HG03095 (cell line): ENCODE data around the gene SORBS2.

Source experiments
- ATAC-seq: cut with Tn5 transposase; IDR thresholded peaks from one replicate; pipeline ENCODE4 v1.9.1; 2021; ENCODE audit warnings: moderate library complexity; ENCODE audit not compliant: unreplicated experiment

The SORBS2 gene

GRCh38 chr4:185774845-185775680, 36.9 kb downstream of the SORBS2 start:
- ATAC-seq: no peak

DNA sequence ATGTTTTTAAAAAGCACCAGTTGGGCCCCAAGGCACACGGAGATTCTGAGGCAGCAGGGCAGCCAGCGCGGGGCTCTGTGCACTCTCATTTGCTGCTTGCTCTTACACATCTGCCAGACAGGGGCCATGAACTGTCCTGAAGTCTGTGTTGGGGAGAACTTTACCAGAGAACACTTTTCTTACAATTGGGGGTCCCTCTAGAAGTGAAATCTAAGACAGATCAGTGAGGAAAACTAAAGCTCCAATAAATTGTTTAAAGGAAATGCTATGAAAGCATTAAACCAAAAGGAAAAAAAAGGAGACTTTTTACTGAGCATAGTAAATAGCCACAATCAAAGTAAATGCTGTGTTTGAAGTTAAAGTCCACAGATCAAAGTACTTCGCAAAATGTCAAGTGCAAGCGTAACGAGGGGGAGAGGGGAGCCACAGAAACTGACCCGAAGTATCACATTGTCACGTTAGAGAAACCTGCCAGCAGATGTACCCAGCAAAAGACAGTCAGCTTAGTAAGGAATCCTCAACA, 37.8 kb downstream of the SORBS2 start:
- ATAC-seq: no peak

GRCh38 chr4:185773419-185773818, 38.6 kb downstream of the SORBS2 start:
- ATAC-seq: no peak

DNA sequence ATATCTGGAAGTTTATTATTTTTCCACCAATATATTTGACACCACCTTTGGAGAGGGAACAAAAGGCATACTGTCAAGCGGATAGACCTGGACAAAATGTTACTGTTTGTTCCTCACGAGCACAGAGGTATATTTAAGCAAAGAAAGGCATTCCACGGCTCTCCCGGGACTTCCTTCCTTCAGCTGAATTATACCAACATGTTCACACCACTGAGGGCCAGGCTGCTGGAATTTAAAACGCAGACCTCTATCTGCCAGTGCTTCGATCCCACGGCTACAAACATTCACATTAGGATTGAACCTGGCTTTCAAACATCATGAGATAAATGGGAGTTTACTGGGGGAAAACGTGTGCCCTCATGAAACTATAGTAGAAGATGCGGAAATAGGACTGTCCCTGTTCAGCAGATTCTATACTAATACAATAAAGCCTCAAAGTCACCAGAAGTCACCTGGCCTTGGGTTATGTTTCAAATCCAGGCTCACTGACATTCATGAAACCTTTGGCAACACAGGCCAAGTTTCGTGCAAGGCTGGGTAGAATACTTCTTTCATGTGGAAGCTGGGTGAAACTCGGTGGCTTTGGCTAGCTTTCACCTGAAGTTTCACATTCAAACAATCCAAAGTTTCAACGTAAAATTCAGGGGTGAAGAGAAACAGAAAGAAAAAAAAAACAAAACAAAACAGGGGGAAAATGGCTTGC, 39.5 kb downstream of the SORBS2 start:
- ATAC-seq: no peak

DNA sequence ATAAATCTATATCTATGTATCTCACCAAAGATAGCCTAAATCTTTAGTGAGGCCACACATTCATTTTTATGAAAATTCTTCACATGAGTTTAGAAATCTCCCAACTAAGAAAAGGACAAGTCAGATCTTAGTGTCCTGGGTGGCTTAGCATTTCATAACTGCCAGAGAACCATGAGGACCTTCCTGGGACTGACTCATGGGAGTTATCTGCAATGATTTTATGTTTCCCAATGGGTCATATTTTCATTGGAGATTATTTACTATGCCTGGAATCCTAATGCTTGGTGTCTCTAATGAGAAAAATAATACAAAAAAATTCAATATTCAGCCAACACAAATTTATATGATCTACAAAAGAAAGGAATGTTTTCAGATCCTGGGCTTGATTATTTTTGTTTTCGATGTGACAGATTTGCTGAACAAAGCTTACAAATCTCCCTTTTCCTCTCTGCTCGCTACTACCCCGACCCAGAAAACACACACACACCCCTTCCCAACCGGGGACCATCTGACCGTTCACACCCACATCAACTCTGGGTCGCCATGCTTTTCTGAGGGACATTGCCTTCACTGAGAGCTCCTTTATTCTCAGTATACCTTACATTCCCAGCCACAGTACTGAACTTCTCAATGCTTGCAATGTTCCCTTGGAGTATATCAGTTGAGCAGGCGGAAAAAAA, 40.1 kb downstream of the SORBS2 start:
- ATAC-seq: no peak

DNA sequence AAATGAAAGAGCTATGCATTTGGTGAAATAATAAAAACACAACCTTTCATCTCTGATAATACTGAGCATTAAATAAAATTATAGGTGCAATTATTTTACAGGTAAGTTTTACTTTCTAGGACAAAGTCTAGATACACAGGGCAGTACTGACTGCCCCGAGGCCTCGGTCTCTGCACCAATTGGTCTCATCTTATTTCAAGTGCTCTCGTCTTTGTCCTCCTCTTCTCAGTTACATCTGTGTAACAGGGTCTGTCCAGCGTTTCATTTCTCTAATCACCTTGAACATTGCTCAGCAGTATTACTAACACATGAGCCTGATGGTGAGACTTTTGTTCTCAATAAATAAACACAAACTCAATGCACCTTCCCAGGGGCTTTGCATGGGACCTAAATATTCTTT, 44.5 kb downstream of the SORBS2 start:
- ATAC-seq: no peak

- no peak for ATAC-seq
Measured at GRCh38 chr4:185764876-185765275, 47.1 kb downstream of the SORBS2 start.

GRCh38 chr4:185761352-185762235, 50.4 kb downstream of the SORBS2 start:
- ATAC-seq: no peak

DNA sequence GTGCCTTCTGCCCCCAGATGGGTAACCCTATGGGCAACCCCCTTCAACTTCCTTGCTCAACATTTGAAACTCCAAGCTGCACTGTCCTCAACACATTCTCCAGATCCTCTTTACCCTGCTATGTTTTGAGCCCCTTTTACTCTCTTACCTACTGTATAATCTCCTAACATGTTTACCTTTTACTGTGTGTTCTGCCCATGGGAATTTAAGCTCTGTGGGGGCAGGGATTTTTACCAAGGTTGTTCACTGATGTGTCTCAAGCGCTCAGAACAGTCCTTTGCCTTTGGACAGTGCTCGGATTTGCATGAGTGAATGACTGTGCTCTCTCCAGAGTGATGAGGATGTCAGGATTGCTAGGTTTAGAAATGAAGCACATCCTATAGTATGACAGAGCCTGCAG, 53.2 kb downstream of the SORBS2 start:
- no peak for ATAC-seq

DNA sequence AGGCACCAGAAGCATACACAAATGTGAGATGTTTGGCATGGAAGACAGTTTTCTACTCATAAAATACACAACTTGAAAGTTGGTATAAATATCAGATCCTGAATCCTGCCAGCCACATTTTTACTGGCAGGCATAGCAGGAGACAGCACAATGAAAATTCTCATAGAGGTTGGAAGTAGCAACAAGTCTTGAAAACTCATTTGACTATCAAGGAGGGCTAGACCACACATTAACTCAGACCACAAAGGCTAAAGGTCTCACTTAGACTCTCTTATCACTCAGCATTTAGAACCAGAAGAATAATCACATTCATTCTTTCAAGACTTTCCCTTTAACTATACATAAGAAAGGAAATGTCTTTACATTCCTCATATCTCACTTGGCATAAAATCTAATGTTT, 56.5 kb downstream of the SORBS2 start:
- no peak for ATAC-seq

DNA sequence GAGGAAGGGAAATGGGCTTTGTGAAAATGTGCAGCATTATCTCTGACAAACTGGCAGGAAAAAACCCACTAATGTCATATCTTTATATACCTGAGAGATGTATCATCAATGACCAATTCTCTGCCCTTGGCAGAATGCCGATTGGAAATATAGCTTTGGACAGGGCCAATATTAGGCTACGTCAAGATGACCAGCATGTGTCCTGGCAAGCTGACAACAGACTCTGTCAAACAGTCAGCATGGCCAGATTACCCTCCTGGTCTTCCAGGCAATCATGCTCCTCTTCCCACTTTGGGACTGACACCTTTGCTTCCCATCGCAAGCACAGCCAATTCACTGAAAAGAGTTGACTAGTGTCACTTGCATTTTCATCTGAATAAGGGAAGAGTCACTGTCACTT, 57.0 kb downstream of the SORBS2 start:
- no peak for ATAC-seq

DNA sequence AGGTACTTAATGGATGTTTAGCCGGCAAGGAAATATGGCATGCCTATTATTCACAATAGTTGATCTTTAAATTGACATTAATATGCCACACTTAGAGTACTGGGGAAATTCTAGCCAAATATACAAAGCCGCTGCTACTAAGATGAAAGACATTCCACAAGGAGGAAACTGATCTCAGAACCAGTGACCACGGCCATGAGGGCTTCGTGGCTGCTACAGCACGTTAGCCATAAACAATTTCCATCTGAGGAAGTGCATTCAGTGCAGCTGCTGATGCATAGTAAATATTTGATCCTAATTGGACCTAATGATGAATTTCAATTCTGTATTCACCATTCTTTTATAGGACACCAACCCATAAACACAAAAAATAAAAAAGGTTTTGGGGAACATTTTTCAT, 59.1 kb downstream of the SORBS2 start:
- ATAC-seq: no peak

GRCh38 chr4:185749858-185750257, 62.1 kb downstream of the SORBS2 start:
- ATAC-seq: no peak

GRCh38 chr4:185748901-185749390, 63.0 kb downstream of the SORBS2 start:
- ATAC-seq: no peak

DNA sequence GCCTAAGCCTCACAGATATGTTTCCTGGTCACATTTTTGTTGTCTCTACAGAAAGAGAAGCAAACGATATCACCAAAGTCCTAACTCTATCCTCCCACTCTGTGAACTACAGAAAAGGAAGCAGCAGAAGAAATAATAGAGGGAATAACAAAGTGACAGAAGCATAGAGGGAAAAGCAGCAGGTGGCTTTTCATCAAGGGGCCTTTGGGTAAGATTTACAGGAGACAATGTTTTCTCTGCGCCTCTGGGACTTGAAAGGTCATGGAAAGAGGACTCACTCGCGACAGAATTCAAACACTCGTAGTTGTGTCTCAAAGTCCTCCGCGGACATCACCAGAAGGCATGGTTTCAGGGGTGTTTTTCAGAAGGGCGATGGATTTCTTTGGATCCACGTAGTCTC, 66.1 kb downstream of the SORBS2 start:
- no peak for ATAC-seq

DNA sequence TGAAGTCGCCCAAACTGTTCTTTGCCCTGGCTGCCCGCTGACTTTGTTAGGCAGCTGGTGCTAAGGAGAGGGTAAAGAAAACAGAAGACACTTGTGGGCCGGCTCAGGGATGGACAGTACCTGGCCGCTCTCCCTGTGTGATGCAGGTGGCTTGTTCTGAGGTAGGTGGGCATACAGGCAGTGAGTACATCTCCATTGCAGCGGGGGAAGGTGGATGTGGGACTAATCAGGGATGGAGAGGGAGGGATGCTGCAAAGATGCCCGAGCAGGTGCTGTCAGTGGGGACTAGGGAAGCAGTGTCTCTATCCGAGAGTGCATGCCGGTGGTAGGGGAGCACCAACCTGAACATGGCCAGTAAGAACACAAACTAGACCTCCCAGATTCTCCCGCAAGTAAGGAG, 67.0 kb downstream of the SORBS2 start:
- no peak for ATAC-seq

DNA sequence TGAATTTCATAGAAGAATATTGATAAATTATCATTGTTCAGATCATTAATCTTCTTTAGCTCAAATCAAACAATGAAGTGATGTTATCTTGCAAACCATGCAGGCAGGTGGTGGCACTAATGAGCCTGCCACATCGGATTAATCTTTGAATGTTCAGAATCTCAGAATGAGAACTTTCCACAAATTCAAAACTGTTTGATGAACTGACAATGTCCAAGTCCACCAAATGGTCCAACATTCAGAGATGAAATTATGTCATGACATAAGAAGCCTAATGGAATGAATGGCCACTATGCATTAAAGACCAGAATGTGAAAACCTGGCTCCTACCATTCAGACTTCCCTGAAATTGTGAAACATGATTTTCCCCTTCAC, 67.5 kb downstream of the SORBS2 start:
- ATAC-seq: no peak

DNA sequence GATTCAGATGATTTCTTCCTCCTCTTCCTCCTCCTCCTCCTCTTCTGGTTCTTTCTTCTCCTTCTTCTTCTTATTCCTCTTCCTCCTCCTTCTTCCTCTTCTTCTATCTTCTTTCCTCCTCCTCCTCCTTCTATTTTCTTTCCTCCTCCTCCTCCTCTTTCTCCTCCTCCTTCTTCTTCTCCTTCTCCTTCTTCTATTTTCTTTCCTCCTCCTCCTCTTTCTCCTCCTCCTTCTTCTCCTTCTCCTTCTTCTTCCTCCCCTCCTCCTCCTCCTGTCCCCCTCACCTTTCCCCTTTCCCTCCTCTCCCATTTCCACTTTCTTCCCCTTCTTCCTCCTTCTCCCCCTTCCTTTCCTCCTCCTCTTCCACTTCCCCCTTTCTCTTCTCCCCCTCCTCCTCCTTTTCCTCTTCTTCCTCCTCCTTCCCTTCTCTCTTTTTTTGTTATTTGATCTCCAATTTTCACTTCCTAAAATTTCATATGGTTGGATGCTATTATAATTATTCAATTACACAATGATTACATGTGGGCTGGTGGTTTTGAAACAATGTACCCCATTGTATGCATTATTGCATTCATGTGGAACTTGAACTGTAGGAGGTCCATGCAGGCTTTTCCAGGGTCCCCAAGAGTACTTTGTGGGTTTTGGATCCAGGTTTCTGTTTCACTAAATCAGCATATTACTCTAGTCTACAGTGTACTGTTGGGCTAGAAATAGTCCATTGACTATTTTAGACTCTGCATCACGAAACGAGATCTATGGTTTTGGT, 68.1 kb downstream of the SORBS2 start:
- no peak for ATAC-seq

DNA sequence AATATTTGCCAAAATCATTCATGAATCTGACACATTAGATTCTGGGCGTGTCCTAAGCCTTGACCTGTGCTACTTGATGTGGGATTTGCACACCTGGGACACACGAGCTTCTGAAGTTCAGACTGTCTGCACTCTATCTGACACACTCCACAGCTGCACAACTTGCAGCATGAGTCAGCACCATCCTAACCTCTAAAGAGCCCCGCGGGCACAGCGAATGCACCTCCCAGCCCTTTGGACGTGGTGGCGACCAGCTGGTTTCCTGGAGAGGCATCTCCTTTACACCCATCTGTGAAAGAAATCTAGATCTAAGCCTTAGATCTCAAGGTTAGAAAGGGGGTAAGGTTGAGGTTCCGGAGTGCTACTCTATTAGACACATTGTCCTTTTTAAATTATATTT, 69.2 kb downstream of the SORBS2 start:
- peak; percentile 56 for ATAC-seq

DNA sequence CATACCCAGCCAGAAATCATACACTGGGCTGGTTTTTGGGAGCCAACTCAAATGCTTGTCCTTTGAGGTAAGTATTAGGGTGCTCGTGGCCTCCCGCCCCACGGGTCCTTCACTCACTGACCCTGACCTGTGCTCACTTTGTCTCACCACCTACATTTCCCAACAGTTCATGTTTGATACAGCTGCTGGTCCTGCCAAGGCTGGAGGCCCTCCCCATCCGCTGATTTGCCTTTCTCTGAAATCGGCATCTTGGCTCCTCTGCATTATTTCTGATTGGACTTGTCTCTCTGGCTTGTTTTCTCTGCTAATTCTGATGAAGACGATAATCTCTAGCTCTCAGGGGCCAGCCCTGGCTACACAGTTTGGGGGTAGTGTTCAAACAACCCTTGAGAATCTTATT, 70.2 kb downstream of the SORBS2 start:
- no peak for ATAC-seq
